Neuron (in vitro differentiated cells): ENCODE data around the gene ACER3.
A peak's percentile ranks its signal among the peaks of the same experiment; 100 is the strongest.
"Not testable (repeated sequence)": the region's sequence is repeated elsewhere in the genome, so short reads cannot be mapped to it uniquely, and the experiment has no call there.

Source experiments
- H2AFZ ChIP-seq: one replicate; pipeline ENCODE4 v1.6.1; 2013; ENCODE audit warnings: low read depth, mild to moderate bottlenecking, inconsistent platforms, low read length, moderate library complexity
- H3K27me3 ChIP-seq: one replicate; pipeline ENCODE4 v1.6.1; 2013; ENCODE audit warnings: low read length; ENCODE audit not compliant: insufficient read depth
- H3K36me3 ChIP-seq: one replicate; pipeline ENCODE4 v1.6.1; 2013; ENCODE audit warnings: low read length; ENCODE audit not compliant: insufficient read depth
- H3K4me1 ChIP-seq: one replicate; pipeline ENCODE4 v1.6.1; 2013; ENCODE audit warnings: low read length; ENCODE audit not compliant: insufficient read depth
- H3K4me3 ChIP-seq: 2 replicates; pipeline ENCODE4 v1.5.1; 2013; ENCODE audit warnings: mild to moderate bottlenecking, low read length, moderate library complexity
- H3K9me3 ChIP-seq: one replicate; pipeline ENCODE4 v1.6.1; 2013; ENCODE audit warnings: low read length

ACER3 gene

DNA sequence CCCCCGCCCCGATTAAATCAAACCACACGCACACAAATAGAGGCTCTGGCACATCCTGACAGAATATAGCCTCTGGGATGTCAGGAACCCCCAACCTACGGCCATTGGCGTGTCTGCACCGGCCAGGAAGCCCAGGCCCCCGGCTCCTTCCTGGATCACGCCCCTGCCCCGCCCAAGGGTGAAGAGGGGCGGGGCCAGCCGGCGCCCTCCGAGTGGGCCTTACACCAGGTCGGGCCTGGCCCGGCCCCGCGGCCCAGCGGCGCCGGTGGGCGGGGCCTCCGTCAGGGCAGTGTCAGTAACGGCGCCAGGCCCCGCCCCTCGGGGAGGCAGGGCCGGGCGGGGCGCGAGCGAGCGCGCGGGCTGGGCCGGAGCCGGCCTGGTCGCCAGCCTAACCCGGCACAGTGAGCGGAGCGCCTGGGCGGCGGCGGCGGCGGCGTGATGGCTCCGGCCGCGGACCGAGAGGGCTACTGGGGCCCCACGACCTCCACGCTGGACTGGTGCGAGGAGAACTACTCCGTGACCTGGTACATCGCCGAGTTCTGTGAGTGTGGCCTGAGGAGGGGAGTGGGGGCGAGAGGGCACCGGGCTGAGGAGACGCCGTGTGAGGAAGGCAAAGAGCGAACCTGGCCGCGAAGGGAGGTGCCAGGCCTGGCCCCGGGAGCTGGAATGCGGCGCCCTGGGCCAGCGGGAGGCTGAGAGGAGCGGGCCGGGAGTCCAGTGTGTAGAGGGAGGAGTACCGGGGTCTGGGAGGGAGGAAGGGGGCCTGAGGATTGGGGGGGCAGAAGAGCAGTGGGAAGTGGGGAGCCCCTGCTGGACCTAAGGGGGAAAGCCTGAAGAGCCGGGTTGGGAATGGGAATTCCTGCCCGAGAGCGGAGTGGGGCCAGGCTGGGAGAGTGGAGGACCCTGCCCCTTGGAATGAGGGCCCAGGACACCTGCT lies at the start of gene ACER3:
Gene ACER3 (plus strand): TSS at position 380 of the 937 bp plus-strand sequence. CDS start 59 bp downstream, at position 439.
- Histone ChIP-seq H3K9me3 (no peaks in the 10 kb centered on the region), H3K4me1 (peaks cover 21% of the 10 kb centered on the region), H2AFZ (peak within 1 kb of the TSS; percentile 70), H3K36me3 (peaks cover 5% of the 10 kb centered on the region), H3K4me3 (peak within 1 kb of the TSS; percentile 100), H3K27me3 (no peaks in the 10 kb centered on the region)

DNA sequence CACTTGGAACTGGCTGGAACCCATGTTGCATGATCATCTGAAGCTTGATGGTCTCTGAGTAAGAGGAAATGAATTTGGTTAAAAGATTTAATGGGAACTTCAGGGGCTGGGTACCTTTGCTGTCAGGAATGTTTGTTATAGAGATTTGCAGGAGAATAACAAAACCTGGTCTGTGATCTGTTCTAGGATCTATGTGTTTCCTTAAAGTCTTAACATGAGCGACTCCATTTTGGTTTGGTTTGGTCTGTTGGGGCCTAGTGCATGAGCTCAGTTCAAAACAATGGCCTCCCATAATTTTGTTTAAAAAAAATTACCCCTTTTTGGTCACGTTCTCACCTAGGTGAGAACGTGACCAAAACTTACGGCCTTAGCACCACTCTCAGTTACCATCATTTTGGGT lies 49.5 kb upstream of the ACER3 start:
- Histone ChIP-seq H3K9me3 (peaks cover 3% of the 10 kb centered on the region), H2AFZ (no peak overlapping the region), H3K36me3 (no peaks in the 10 kb centered on the region), H3K4me3 (no peak overlapping the region), H3K4me1 (peaks cover 8% of the 10 kb centered on the region), H3K27me3 (no peaks in the 10 kb centered on the region)

- H3K36me3 ChIP-seq, result no peaks in the 10 kb centered on the region
- H3K9me3 ChIP-seq, result peaks cover 3% of the 10 kb centered on the region
- H3K27me3 ChIP-seq, result no peaks in the 10 kb centered on the region
- H2AFZ ChIP-seq, result no peak overlapping the region
- no peaks in the 10 kb centered on the region for H3K4me1 ChIP-seq
- H3K4me3 ChIP-seq, result no peak overlapping the region
These were observed 46.3 kb upstream of the ACER3 start for GRCh38 chr11:76814414-76814813.

GRCh38 chr11:76815678-76816077 lies 45.0 kb upstream of the ACER3 start:
- not testable (repeated sequence) for H3K9me3 ChIP-seq, H3K4me3 ChIP-seq, H3K27me3 ChIP-seq, H2AFZ ChIP-seq, H3K4me1 ChIP-seq, H3K36me3 ChIP-seq

DNA sequence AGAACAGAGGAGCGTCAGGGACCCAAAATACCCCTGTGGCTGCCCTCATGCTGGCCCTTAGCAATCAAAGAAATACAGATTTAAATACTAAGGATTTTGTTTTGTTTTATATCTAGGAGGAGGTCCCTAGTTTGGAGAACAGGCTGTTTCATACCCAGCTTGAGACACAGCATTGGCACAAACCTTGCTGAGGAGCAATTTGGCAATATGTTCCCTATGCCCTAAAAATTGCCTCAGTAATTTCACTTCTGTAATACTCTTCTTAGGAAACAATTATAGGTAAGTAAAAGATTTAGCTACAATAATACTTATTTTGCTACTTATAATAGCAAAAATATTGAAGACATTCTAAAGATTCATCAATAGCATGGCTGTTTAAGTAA lies 40.5 kb upstream of the ACER3 start:
- H2AFZ ChIP-seq, result no peak overlapping the region
- no peaks in the 10 kb centered on the region for H3K36me3 ChIP-seq
- no peak overlapping the region for H3K4me3 ChIP-seq
- no peaks in the 10 kb centered on the region for H3K27me3 ChIP-seq
- H3K9me3 ChIP-seq, result peaks cover 3% of the 10 kb centered on the region
- H3K4me1 ChIP-seq, result no peaks in the 10 kb centered on the region

DNA sequence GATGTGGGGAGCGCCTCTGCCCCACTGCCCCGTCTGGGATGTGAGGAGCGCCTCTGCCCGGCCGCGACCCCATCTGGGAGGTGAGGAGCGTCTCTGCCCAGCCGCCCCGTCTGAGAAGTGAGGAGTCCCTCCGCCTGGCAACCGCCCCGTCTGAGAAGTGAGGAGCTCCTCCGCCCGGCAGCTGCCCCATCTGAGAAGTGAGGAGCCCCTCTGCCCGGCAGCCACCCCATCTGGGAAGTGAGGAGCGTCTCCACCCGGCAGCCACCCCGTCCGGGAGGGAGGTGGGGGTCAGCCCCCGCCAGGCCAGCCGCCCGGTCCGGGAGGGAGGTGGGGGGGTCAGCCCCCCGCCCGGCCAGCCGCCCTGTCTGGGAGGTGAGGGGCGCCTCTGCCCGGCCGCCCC lies 39.3 kb upstream of the ACER3 start:
- not testable (repeated sequence) for H2AFZ ChIP-seq, H3K4me3 ChIP-seq, H3K4me1 ChIP-seq, H3K27me3 ChIP-seq, H3K9me3 ChIP-seq, H3K36me3 ChIP-seq

GRCh38 chr11:76822406-76822805 lies 38.3 kb upstream of the ACER3 start:
- Histone ChIP-seq H3K4me3 (no peak overlapping the region), H2AFZ (no peak overlapping the region), H3K4me1 (no peaks in the 10 kb centered on the region), H3K36me3 (no peaks in the 10 kb centered on the region), H3K9me3 (peaks cover 3% of the 10 kb centered on the region), H3K27me3 (no peaks in the 10 kb centered on the region)

GRCh38 chr11:76823481-76824028 lies 37.2 kb upstream of the ACER3 start:
- Histone ChIP-seq H3K27me3 (no peaks in the 10 kb centered on the region), H3K36me3 (no peaks in the 10 kb centered on the region), H3K4me3 (no peak overlapping the region), H3K4me1 (no peaks in the 10 kb centered on the region), H2AFZ (no peak overlapping the region), H3K9me3 (peaks cover 3% of the 10 kb centered on the region)

DNA sequence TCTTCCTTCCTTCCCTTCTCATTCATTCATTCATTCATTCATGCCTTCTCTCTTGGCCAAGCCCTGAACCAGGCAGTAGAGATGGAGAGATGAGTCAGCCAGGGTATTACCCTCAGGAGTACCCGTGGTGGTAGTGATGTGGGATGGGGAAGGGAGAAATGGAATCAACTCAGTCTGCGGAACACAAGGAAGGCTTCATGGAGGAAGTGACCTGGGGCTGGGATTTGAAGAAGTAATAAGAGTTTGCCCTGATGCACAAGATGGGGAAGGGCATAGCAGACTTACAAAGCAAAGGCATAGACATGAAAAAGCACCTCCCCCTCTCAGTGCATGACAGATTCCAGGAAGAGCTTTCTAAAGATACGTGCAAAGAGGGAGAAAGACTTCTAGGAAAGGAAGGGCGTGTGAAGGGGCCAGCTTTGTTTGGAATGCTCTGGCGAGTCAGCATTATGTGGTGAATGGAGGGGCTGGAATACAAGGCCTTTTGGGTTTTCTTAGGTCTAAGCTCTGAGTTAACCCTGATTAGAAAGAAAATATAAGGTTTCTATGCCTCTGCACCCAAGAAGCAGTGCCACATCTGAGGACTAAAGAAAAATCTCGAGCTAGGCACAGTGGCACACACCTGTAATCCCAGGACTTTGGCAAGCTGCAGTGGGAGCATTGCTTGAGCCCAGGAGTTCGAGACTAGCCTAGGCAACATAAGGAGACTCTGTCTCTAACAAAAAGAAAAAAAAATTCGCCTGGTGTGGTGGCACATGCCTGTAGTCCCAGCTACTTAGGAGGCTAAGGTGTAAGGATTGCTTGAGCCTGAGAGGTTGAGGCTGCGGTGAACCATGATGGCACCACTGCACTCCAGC lies 36.4 kb upstream of the ACER3 start:
- Histone ChIP-seq H2AFZ (no peak overlapping the region), H3K4me3 (no peak overlapping the region), H3K9me3 (peaks cover 3% of the 10 kb centered on the region), H3K36me3 (no peaks in the 10 kb centered on the region), H3K4me1 (no peaks in the 10 kb centered on the region), H3K27me3 (no peaks in the 10 kb centered on the region)

- H3K4me1 ChIP-seq, result no peaks in the 10 kb centered on the region
- H3K4me3 ChIP-seq, result no peak overlapping the region
- no peak overlapping the region for H2AFZ ChIP-seq
- peaks cover 3% of the 10 kb centered on the region for H3K9me3 ChIP-seq
- H3K27me3 ChIP-seq, result no peaks in the 10 kb centered on the region
- H3K36me3 ChIP-seq, result no peaks in the 10 kb centered on the region
These were observed 35.6 kb upstream of the ACER3 start for GRCh38 chr11:76824980-76825725.

GRCh38 chr11:76825726-76826396 lies 34.9 kb upstream of the ACER3 start:
- Histone ChIP-seq H3K9me3 (peaks cover 3% of the 10 kb centered on the region), H2AFZ (no peak overlapping the region), H3K4me1 (no peaks in the 10 kb centered on the region), H3K27me3 (no peaks in the 10 kb centered on the region), H3K36me3 (no peaks in the 10 kb centered on the region), H3K4me3 (no peak overlapping the region)

DNA sequence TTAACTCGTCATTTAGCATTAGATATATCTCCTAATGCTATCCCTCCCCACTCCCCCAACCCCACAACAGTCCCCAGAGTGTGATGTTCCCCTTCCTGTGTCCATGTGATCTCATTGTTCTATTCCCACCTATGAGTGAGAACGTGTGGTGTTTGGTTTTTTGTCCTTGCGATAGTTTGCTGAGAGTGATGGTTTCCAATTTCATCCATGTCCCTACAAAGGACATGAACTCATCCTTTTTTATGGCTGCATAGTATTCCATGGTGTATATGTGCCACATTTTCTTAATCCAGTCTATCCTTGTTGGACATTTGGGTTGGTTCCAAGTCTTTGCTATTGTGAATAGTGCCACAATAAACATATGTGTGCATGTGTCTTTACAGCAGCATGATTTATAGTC lies 34.2 kb upstream of the ACER3 start:
- not testable (repeated sequence) for H3K9me3 ChIP-seq, H3K4me1 ChIP-seq, H2AFZ ChIP-seq, H3K36me3 ChIP-seq, H3K27me3 ChIP-seq, H3K4me3 ChIP-seq
